HCT116 (cell line): ENCODE data around the gene CIAO2A. TPM values are rescaled to one million over a fixed set of nuclear protein-coding genes. Genes with fewer than 3 reads are reported as not detected.
"Not testable (repeated sequence)": the region's sequence is repeated elsewhere in the genome, so short reads cannot be mapped to it uniquely, and the experiment has no call there.

Experiments
- ATAC-seq: fragments of 200-7000 bp; cut with Tn5 transposase; 2 replicates; pipeline ENCODE4 v1.9.1; 2020; ENCODE audit warnings: mild to moderate bottlenecking, moderate library complexity
- BruUV-seq: library from RNA; stranded (reverse); fragments of 400-500 nt; replicated peaks from 2 replicates; lab custom pipeline; 2021; lab: Mats Ljungman, UMichigan
- CTCF ChIA-PET: fragments of 300-600 bp; sonication (Branson Sonifier 250); formaldehyde crosslinking; loops from one replicate; lab custom pipeline; 2021; ENCODE audit warnings: antibody characterized with exemption; lab: Charles Lee
- POLR2A ChIA-PET: fragments of 300-600, 350-600 bp; sonication (Branson Sonifier 250); formaldehyde crosslinking; loops from one replicate; lab custom pipeline; 2021; ENCODE audit warnings: antibody characterized with exemption; lab: Charles Lee
- RAD21 ChIA-PET, 2 experiments: fragments of 300-600 bp; sonication (Branson Sonifier 250); formaldehyde crosslinking; loops; one replicate each; lab custom pipeline; 2023; ENCODE audit warnings: low total read pairs in 2 of 2; ENCODE audit not compliant: uncharacterized antibody in 2 of 2, unreplicated experiment in 2 of 2, low non-redundant PET in 1 of 2; lab: Charles Lee
- DNase-seq: peaks from one replicate; pipeline ENCODE4 v3.0.0-alpha.2; 2010; ENCODE audit warnings: low read depth, low spot score
- H2AFZ ChIP-seq: fragments of 200-600 bp; shearing (Covaris generic), sonication (generic); 2 replicates; pipeline ENCODE4 v1.6.1; 2017; ENCODE audit warnings: low read depth, mixed run types, mixed read lengths, antibody characterized with exemption, low read length; ENCODE audit not compliant: poor library complexity, severe bottlenecking
- H3K27ac ChIP-seq: 2 replicates; pipeline ENCODE4 v1.5.1; 2012; ENCODE audit warnings: low read depth, low read length
- H3K27me3 ChIP-seq: fragments of 200-600 bp; sonication (generic); 2 replicates; pipeline ENCODE4 v1.6.1; 2016; ENCODE audit warnings: mixed run types, low read length, mixed read lengths; ENCODE audit not compliant: insufficient read depth
- H3K36me3 ChIP-seq, 2 experiments: fragments of 200-500 bp in 1 of 2; fragments of 200-600 bp in 1 of 2; sonication (Bioruptor generic) in 1 of 2; sonication (generic) in 1 of 2; 2 replicates each; pipeline versions ENCODE4 v1.5.1 to v1.6.1; 2014 to 2016; ENCODE audit warnings: low read length in 2 of 2, inconsistent platforms in 1 of 2, mixed read lengths in 1 of 2, mixed run types in 1 of 2; ENCODE audit not compliant: insufficient read depth in 2 of 2, control insufficient read depth in 1 of 2
- H3K4me1 ChIP-seq, 2 experiments: fragments of 200-600 bp in 1 of 2; sonication (generic) in 1 of 2; 2 replicates each; pipeline versions ENCODE4 v1.5.1 to v1.6.1; 2012 to 2017; ENCODE audit warnings: low read length in 2 of 2, inconsistent platforms in 1 of 2, mild to moderate bottlenecking in 1 of 2, mixed read lengths in 1 of 2, mixed run types in 1 of 2, moderate library complexity in 1 of 2; ENCODE audit not compliant: insufficient read depth in 2 of 2, control insufficient read depth in 1 of 2
- H3K4me2 ChIP-seq: fragments of 200-600 bp; sonication (generic); 2 replicates; pipeline ENCODE4 v1.6.1; 2017; ENCODE audit warnings: mixed run types, low read length, mixed read lengths
- H3K4me3 ChIP-seq, 2 experiments: fragments of 200-600 bp in 1 of 2; sonication (generic) in 1 of 2; replicated peaks in 1 of 2; 2 replicates each; pipeline ENCODE4 v1.5.1; 2011 to 2016; ENCODE audit warnings: low read length in 2 of 2, control low read depth in 1 of 2, low read depth in 1 of 2, mild to moderate bottlenecking in 1 of 2, mixed read lengths in 1 of 2, mixed run types in 1 of 2
- H3K79me2 ChIP-seq: fragments of 200-600 bp; sonication (generic); 2 replicates; pipeline ENCODE4 v1.6.1; 2017; ENCODE audit warnings: mild to moderate bottlenecking, mixed run types, low read length, moderate library complexity, mixed read lengths; ENCODE audit not compliant: insufficient read depth
- H3K9ac ChIP-seq: fragments of 200-600 bp; sonication (generic); 2 replicates; pipeline ENCODE4 v1.6.1; 2016; ENCODE audit warnings: low read length, mixed read lengths
- H3K9me2 ChIP-seq: fragments of 200-600 bp; sonication (generic), shearing (Covaris generic); 2 replicates; pipeline ENCODE4 v1.6.1; 2017; ENCODE audit warnings: mixed run types, mild to moderate bottlenecking, moderate library complexity; ENCODE audit not compliant: insufficient read depth
- H3K9me3 ChIP-seq, 2 experiments: fragments of 200-500 bp in 1 of 2; fragments of 200-600 bp in 1 of 2; sonication (Bioruptor generic) in 1 of 2; sonication (generic) in 1 of 2; 2 replicates each; pipeline ENCODE4 v1.6.1; 2014 to 2017; ENCODE audit warnings: low read length in 2 of 2, mixed read lengths in 2 of 2, inconsistent platforms in 1 of 2, low read depth in 1 of 2, mild to moderate bottlenecking in 1 of 2, mixed run types in 1 of 2, moderate library complexity in 1 of 2; ENCODE audit not compliant: control insufficient read depth in 1 of 2, insufficient read depth in 1 of 2
- H4K20me1 ChIP-seq: fragments of 200-600 bp; sonication (generic), shearing (Covaris generic); 2 replicates; pipeline ENCODE4 v1.6.1; 2017; ENCODE audit warnings: mixed run types, mild to moderate bottlenecking, moderate library complexity; ENCODE audit not compliant: insufficient read depth
- CEBPB ChIP-seq: IDR thresholded peaks from 2 replicates; pipeline ENCODE4 v1.6.1; 2012; ENCODE audit warnings: low read depth
- EGR1 ChIP-seq: IDR thresholded peaks from 2 replicates; pipeline ENCODE4 v1.6.1; 2012; ENCODE audit warnings: low read depth
- ELF1 ChIP-seq: IDR thresholded peaks from 2 replicates; pipeline ENCODE4 v1.6.1; 2012; ENCODE audit warnings: low read depth, borderline replicate concordance
- RAD21 ChIP-seq: IDR thresholded peaks from 2 replicates; pipeline ENCODE4 v1.6.1; 2012; ENCODE audit warnings: low read depth, mild to moderate bottlenecking
- TCF7L2 ChIP-seq: IDR thresholded peaks from 2 replicates; pipeline ENCODE4 v1.7.0; 2011; ENCODE audit warnings: borderline replicate concordance, inconsistent platforms; ENCODE audit not compliant: insufficient read depth, insufficient read length; ENCODE audit errors: extremely low read depth
- ZBTB33 ChIP-seq: IDR thresholded peaks from 2 replicates; pipeline ENCODE4 v1.6.1; 2011; ENCODE audit warnings: mild to moderate bottlenecking, low read length, moderate library complexity; ENCODE audit not compliant: insufficient replicate concordance; ENCODE audit errors: extremely low read depth
- ZFX ChIP-seq: fragments of 450-650 bp; IDR thresholded peaks from 2 replicates; pipeline ENCODE4 v1.6.1; 2017
- ZNF274 ChIP-seq: fragments of 200-500 bp; sonication (Bioruptor generic); IDR thresholded peaks from 2 replicates; pipeline ENCODE4 v1.6.1; 2014; ENCODE audit warnings: mild to moderate bottlenecking, low read depth, low read length, inconsistent platforms
- intact Hi-C: fragments of 100-400 bp; cut with micrococcal nuclease; formaldehyde crosslinking; loops from 2 replicates; pipeline ENCODE4 v1.10.0; 2022
- total RNA-seq: library from RNA; stranded (reverse); gene quantifications from one replicate; pipeline ENCODE4 v1.2.1, GENCODE V29; 2021; ENCODE audit not compliant: unreplicated experiment

Gene CIAO2A
- total RNA-seq, 1 experiment from 2014 or later, result 69.3 TPM

- BruUV-seq, result no TSS peak
- Histone ChIP-seq H3K4me2 (no peak overlapping the region), H3K9me3 (no peaks in the 10 kb centered on the region), H3K27me3 (no peaks in the 10 kb centered on the region), H3K9me2 (no peaks in the 10 kb centered on the region), H3K27ac (no peak overlapping the region), H3K4me1 (peaks cover 0 to 7% of the 10 kb centered on the region in 2 experiments; a peak in 1 of 4 replicates), H2AFZ (no peak overlapping the region), H4K20me1 (no peaks in the 10 kb centered on the region), H3K4me3 (no peak overlapping the region), H3K36me3 (peaks cover 0 to under 1% of the 10 kb centered on the region in 2 experiments; a peak in 1 of 4 replicates), H3K9ac (no peak overlapping the region), H3K79me2 (no peaks in the 10 kb centered on the region)
- POLR2A ChIA-PET, result no interaction called here
- RAD21 ChIA-PET, result interaction anchor here in 1 of 2 experiments (1.9 kb wide), 1 partner anchor 456 kb away, joined by 7 read pairs; no protein-coding TSS in a partner anchor
- DNase-seq, result no peak
- intact Hi-C loops, result loop anchor here (2.0 to 5.0 kb wide), 2 partner anchors 234 to 600 kb away; partner anchors contain the start of gene HERC1
- CTCF ChIA-PET, result interaction anchor here (2.6 to 5.7 kb wide), 3 partner anchors 313 to 600 kb away, joined by 13 to 69 read pairs (median 49); no protein-coding TSS in a partner anchor
- ATAC-seq, result no peak
- TF ChIP-seq EGR1 (no peak), RAD21 (no peak), CEBPB (no peak)
Observed at GRCh38 chr15:64066451-64066850, 27.2 kb downstream of the CIAO2A start.

GRCh38 chr15:64060716-64061115 lies 32.9 kb downstream of the CIAO2A start:
- intact Hi-C loops, result no loop called here

GRCh38 chr15:64059104-64059503 lies 34.5 kb downstream of the CIAO2A start:
- H3K27me3 ChIP-seq, DNase-seq, H3K36me3 ChIP-seq, ATAC-seq, CTCF ChIA-PET, H3K9ac ChIP-seq, H3K4me2 ChIP-seq, RAD21 ChIA-PET, H3K4me1 ChIP-seq, intact Hi-C loops, BruUV-seq, H3K9me3 ChIP-seq, H2AFZ ChIP-seq, H4K20me1 ChIP-seq, POLR2A ChIA-PET, H3K9me2 ChIP-seq, H3K79me2 ChIP-seq, H3K27ac ChIP-seq, H3K4me3 ChIP-seq: not testable (repeated sequence)

More at GRCh38 chr15:64060716-64061115, 32.9 kb downstream of the CIAO2A start:
- ATAC-seq (no peak), DNase-seq (no peak)
- H3K79me2 ChIP-seq, result no peaks in the 10 kb centered on the region
- no peaks in the 10 kb centered on the region for H3K27me3 ChIP-seq
- H3K36me3 ChIP-seq, result no peaks in the 10 kb centered on the region
- RAD21 ChIA-PET, result no interaction called here
- no peaks in the 10 kb centered on the region for H4K20me1 ChIP-seq
- BruUV-seq, result no TSS peak
- no peak overlapping the region for H3K4me3 ChIP-seq
- H3K27ac ChIP-seq, result no peak overlapping the region
- CTCF ChIA-PET, result no interaction called here
- no peaks in the 10 kb centered on the region for H3K9me2 ChIP-seq
- POLR2A ChIA-PET, result no interaction called here
- H3K9ac ChIP-seq, result no peak overlapping the region
- TF ChIP-seq TCF7L2 (no peak), ZFX (no peak), ZBTB33 (no peak), CEBPB (no peak), ZNF274 (no peak), EGR1 (no peak), ELF1 (no peak)
- TF ChIP-seq, all 23 proteins: peak for 0
- H3K9me3 ChIP-seq, result no peaks in the 10 kb centered on the region
- no peaks in the 10 kb centered on the region for H3K4me1 ChIP-seq
- H3K4me2 ChIP-seq, result no peak overlapping the region
- no peak overlapping the region for H2AFZ ChIP-seq
